H9 (cell line): ENCODE results near the gene UNC13C. TPM values are rescaled to one million over a fixed set of nuclear protein-coding genes. Genes with fewer than 3 reads are reported as not detected.

Experiments used
- DNase-seq: peaks from one replicate; pipeline ENCODE4 v3.0.0-alpha.2; 2017
- H2AFZ ChIP-seq: one replicate; pipeline ENCODE4 v1.6.1; 2013; ENCODE audit warnings: mild to moderate bottlenecking, low read length, control low read depth, moderate library complexity
- H2AK5ac ChIP-seq: 2 replicates; pipeline ENCODE4 v1.6.1; 2013; ENCODE audit warnings: low read length, control low read depth, mixed read lengths; ENCODE audit not compliant: insufficient read length
- H2BK120ac ChIP-seq: one replicate; pipeline ENCODE4 v1.6.1; 2013; ENCODE audit warnings: low read depth, mild to moderate bottlenecking, low read length, control low read depth, inconsistent platforms; ENCODE audit not compliant: poor library complexity, severe bottlenecking
- H2BK12ac ChIP-seq: 2 replicates; pipeline ENCODE4 v1.6.1; 2013; ENCODE audit warnings: low read length, control low read depth, mixed read lengths, low read depth; ENCODE audit not compliant: insufficient read length
- H2BK15ac ChIP-seq: 2 replicates; pipeline ENCODE4 v1.6.1; 2013; ENCODE audit warnings: low read depth, low read length, control low read depth
- H2BK20ac ChIP-seq: one replicate; pipeline ENCODE4 v1.6.1; 2013; ENCODE audit warnings: low read depth, mild to moderate bottlenecking, low read length, control low read depth, inconsistent platforms; ENCODE audit not compliant: poor library complexity, severe bottlenecking
- H2BK5ac ChIP-seq: 2 replicates; pipeline ENCODE4 v1.6.1; 2013; ENCODE audit warnings: low read length, control low read depth, mixed read lengths; ENCODE audit not compliant: insufficient read length
- H3K14ac ChIP-seq: 2 replicates; pipeline ENCODE4 v1.6.1; 2013; ENCODE audit warnings: low read length, control low read depth; ENCODE audit not compliant: insufficient read depth
- H3K18ac ChIP-seq: 2 replicates; pipeline ENCODE4 v1.6.1; 2013; ENCODE audit warnings: low read depth, mild to moderate bottlenecking, mixed read lengths, low read length, control low read depth; ENCODE audit not compliant: insufficient read length
- H3K23ac ChIP-seq: 2 replicates; pipeline ENCODE4 v1.6.1; 2013; ENCODE audit warnings: low read length, control low read depth, mixed read lengths, low read depth; ENCODE audit not compliant: insufficient read length
- H3K23me2 ChIP-seq: 2 replicates; pipeline ENCODE4 v1.6.1; 2013; ENCODE audit warnings: low read depth, mild to moderate bottlenecking, mixed read lengths, low read length, control low read depth; ENCODE audit not compliant: insufficient read length, poor library complexity, severe bottlenecking
- H3K27ac ChIP-seq: 2 replicates; pipeline ENCODE4 v1.5.1; 2013; ENCODE audit warnings: low read length, control low read depth, mixed read lengths, low read depth; ENCODE audit not compliant: insufficient read length
- H3K27me3 ChIP-seq: 2 replicates; pipeline ENCODE4 v1.6.1; 2013; ENCODE audit warnings: low read length, control low read depth, inconsistent platforms; ENCODE audit not compliant: insufficient read depth
- H3K4ac ChIP-seq: 2 replicates; pipeline ENCODE4 v1.6.1; 2013; ENCODE audit warnings: low read depth, mild to moderate bottlenecking, control low read depth, inconsistent platforms, low read length, moderate library complexity
- H3K4me1 ChIP-seq: 2 replicates; pipeline ENCODE4 v1.6.1; 2013; ENCODE audit warnings: low read length, control low read depth, inconsistent platforms; ENCODE audit not compliant: insufficient read depth
- H3K4me2 ChIP-seq: 2 replicates; pipeline ENCODE4 v1.6.1; 2013; ENCODE audit warnings: low read length, control low read depth, mixed read lengths; ENCODE audit not compliant: insufficient read length, insufficient read depth
- H3K56ac ChIP-seq: 2 replicates; pipeline ENCODE4 v1.6.1; 2013; ENCODE audit warnings: low read depth, mild to moderate bottlenecking, mixed read lengths, low read length, control low read depth; ENCODE audit not compliant: insufficient read length
- H3K79me1 ChIP-seq: 2 replicates; pipeline ENCODE4 v1.6.1; 2013; ENCODE audit warnings: low read depth, mild to moderate bottlenecking, moderate library complexity, low read length, control low read depth, inconsistent platforms; ENCODE audit not compliant: insufficient read depth, poor library complexity, severe bottlenecking
- H3K79me2 ChIP-seq: 2 replicates; pipeline ENCODE4 v1.6.1; 2013; ENCODE audit warnings: low read length, control low read depth, inconsistent platforms; ENCODE audit not compliant: insufficient read depth
- H3K9ac ChIP-seq: 2 replicates; pipeline ENCODE4 v1.6.1; 2013; ENCODE audit warnings: low read length, control low read depth, mixed read lengths; ENCODE audit not compliant: insufficient read length; ENCODE audit errors: extremely low read depth
- H3K9me3 ChIP-seq: one replicate; pipeline ENCODE4 v1.6.1; 2013; ENCODE audit warnings: low read depth, low read length, inconsistent platforms; ENCODE audit not compliant: control insufficient read depth
- H3T11ph ChIP-seq: one replicate; pipeline ENCODE4 v1.6.1; 2013; ENCODE audit warnings: mild to moderate bottlenecking, low read length, control low read depth, inconsistent platforms
- H4K20me1 ChIP-seq: one replicate; pipeline ENCODE4 v1.6.1; 2013; ENCODE audit not compliant: control insufficient read depth, insufficient read length, insufficient read depth
- H4K5ac ChIP-seq: 2 replicates; pipeline ENCODE4 v1.6.1; 2013; ENCODE audit warnings: low read depth, mild to moderate bottlenecking, mixed read lengths, low read length, control low read depth; ENCODE audit not compliant: insufficient read length
- H4K8ac ChIP-seq: replicated peaks from 2 replicates; pipeline ENCODE4 v1.6.1; 2013; ENCODE audit warnings: low read length, control low read depth, mixed read lengths, low read depth; ENCODE audit not compliant: insufficient read length
- H4K91ac ChIP-seq: 2 replicates; pipeline ENCODE4 v1.6.1; 2013; ENCODE audit warnings: low read depth, mild to moderate bottlenecking, moderate library complexity, mixed read lengths, low read length, control low read depth; ENCODE audit not compliant: insufficient read length
- H3K27ac Mint-ChIP-seq, 3 experiments: 2 replicates in 2 of 3; 3 replicates in 1 of 3; pipeline ENCODE4 v1.8.0; 2020 to 2021; ENCODE audit warnings: mixed read lengths in 3 of 3, mild to moderate bottlenecking in 1 of 3, moderate library complexity in 1 of 3
- H3K27me3 Mint-ChIP-seq: 2 replicates; pipeline ENCODE4 v1.8.0; 2021; ENCODE audit warnings: low read depth, mild to moderate bottlenecking, moderate library complexity, mixed read lengths
- H3K36me3 Mint-ChIP-seq, 3 experiments: 2 replicates in 2 of 3; 3 replicates in 1 of 3; pipeline ENCODE4 v1.8.0; 2020 to 2021; ENCODE audit warnings: low read depth in 3 of 3, mixed read lengths in 3 of 3; ENCODE audit not compliant: insufficient read depth in 1 of 3
- H3K4me1 Mint-ChIP-seq, 2 experiments: 2 replicates each; pipeline ENCODE4 v1.8.0; 2020; ENCODE audit warnings: mixed read lengths in 2 of 2
- H3K4me3 Mint-ChIP-seq, 2 experiments: 2 replicates in 1 of 2; 3 replicates in 1 of 2; pipeline ENCODE4 v1.8.0; 2020 to 2021; ENCODE audit warnings: mild to moderate bottlenecking in 2 of 2, mixed read lengths in 2 of 2, moderate library complexity in 1 of 2
- H3K9me3 Mint-ChIP-seq, 2 experiments: 2 replicates in 1 of 2; 3 replicates in 1 of 2; pipeline ENCODE4 v1.8.0; 2020; ENCODE audit warnings: mild to moderate bottlenecking in 2 of 2, mixed read lengths in 2 of 2, moderate library complexity in 1 of 2
- CTCF ChIP-seq: fragments of 200-600 bp; sonication (generic); conservative IDR thresholded peaks from 3 replicates; pipeline ENCODE4 v1.8.0; 2021; ENCODE audit warnings: antibody characterized with exemption, mild to moderate bottlenecking
- WGBS: extraction: QIAGEN DNeasy Blood & Tissue Kit; methylation state at CpG from one replicate; pipeline ENCODE4 v1.1.7; 2013; ENCODE audit warnings: missing lambda C conversion rate, low lambda C conversion rate, mixed read lengths; ENCODE audit not compliant: insufficient read length; ENCODE audit errors: extremely low coverage; 5-methylcytosine and 5-hydroxymethylcytosine counted together
- total RNA-seq: library from RNA; stranded (reverse); gene quantifications from 2 replicates; pipeline ENCODE4 v1.2.1, GENCODE V29; 2021

Gene UNC13C
- total RNA-seq, 1 experiment from 2014 or later: 0.02 TPM

GRCh38 chr15:54373332-54373731 lies 395.1 kb downstream of the UNC13C start:
- Histone ChIP-seq H2BK15ac (no peak overlapping the region), H2AK5ac (no peak overlapping the region), H3K79me1 (no peaks in the 10 kb centered on the region), H3K9me3 (no peaks in the 10 kb centered on the region), H4K91ac (no peak overlapping the region), H3K4me2 (no peak overlapping the region), H4K5ac (no peak overlapping the region), H2AFZ (no peak overlapping the region), H3K79me2 (no peaks in the 10 kb centered on the region), H3K4ac (no peak overlapping the region), H4K8ac (no peak overlapping the region), H3K23ac (no peak overlapping the region), H2BK12ac (no peak overlapping the region), H4K20me1 (no peaks in the 10 kb centered on the region), H2BK5ac (no peak overlapping the region), H2BK20ac (no peak overlapping the region), H3K56ac (no peak overlapping the region), H3T11ph (no peak overlapping the region), H2BK120ac (no peak overlapping the region), H3K18ac (no peak overlapping the region), H3K9ac (no peak overlapping the region), H3K27ac (no peak overlapping the region), H3K14ac (no peak overlapping the region), H3K4me1 (no peaks in the 10 kb centered on the region), H3K27me3 (no peaks in the 10 kb centered on the region), H3K23me2 (no peaks in the 10 kb centered on the region)
- no peak overlapping the region for H3K27ac Mint-ChIP-seq
- no peak for DNase-seq
- H3K36me3 Mint-ChIP-seq: no peaks in the 10 kb centered on the region
- no peak overlapping the region for H3K4me3 Mint-ChIP-seq
- TF ChIP-seq CTCF: no peak
- H3K9me3 Mint-ChIP-seq: no peaks in the 10 kb centered on the region
- H3K27me3 Mint-ChIP-seq: no peaks in the 10 kb centered on the region
- H3K4me1 Mint-ChIP-seq: peaks cover 5 to 6% of the 10 kb centered on the region in 2 experiments
- WGBS: no CpG with 5 or more reads among the region's 2 CpGs
